Prostate gland (tissue), 2 donors: ENCODE results near the gene MGAT4A.

Experiments used
- CTCF ChIP-seq, 4 experiments: fragments of 200-600 bp in 2 of 4; fragments of 450-650 bp in 2 of 4; sonication (generic) in 2 of 4; IDR thresholded peaks; 1 replicate in 3 of 4; 2 replicates in 1 of 4; pipeline ENCODE4 v1.5.1; 2016 to 2019; ENCODE audit warnings: antibody characterized with exemption in 4 of 4, mild to moderate bottlenecking in 2 of 4, moderate library complexity in 2 of 4
- POLR2A ChIP-seq: fragments of 450-650 bp; IDR thresholded peaks from one replicate; pipeline ENCODE4 v1.6.1; 2016; ENCODE audit warnings: antibody characterized with exemption, mild to moderate bottlenecking
- POLR2AphosphoS5 ChIP-seq: sonication (generic); formaldehyde crosslinking; IDR thresholded peaks from one replicate; pipeline ENCODE4 v1.6.1; 2017; ENCODE audit warnings: antibody characterized with exemption

- TF ChIP-seq CTCF (IDR thresholded peaks at IDR 0.05) (no peak), POLR2AphosphoS5 (no peak), POLR2A (no peak)
Observed at GRCh38 chr2:98647636-98648035, 83.3 kb downstream of the MGAT4A start.
